ENCODE data around the gene FETUB.

Gene FETUB

GRCh38 chr3:186636536-186636935 lies 3.7 kb upstream of the FETUB start:
- DNase-seq = no peak

- no peak for DNase-seq
Observed at GRCh38 chr3:186637686-186638085, 2.5 kb upstream of the FETUB start.

GRCh38 chr3:186638259-186638658 lies 1.9 kb upstream of the FETUB start:
- no peak for DNase-seq

- DNase-seq = no peak
Observed at GRCh38 chr3:186640473-186640818, 247 bp downstream of the FETUB start.

- no peak for DNase-seq
Observed at GRCh38 chr3:186640929-186641328, 730 bp downstream of the FETUB start.

GRCh38 chr3:186642014-186642413 lies 1.8 kb downstream of the FETUB start:
- no peak for DNase-seq

- no peak for DNase-seq
Observed at GRCh38 chr3:186643493-186643892, 3.3 kb downstream of the FETUB start.

GRCh38 chr3:186644683-186645082 lies 4.5 kb downstream of the FETUB start:
- no peak for DNase-seq

GRCh38 chr3:186646106-186646505 lies 5.9 kb downstream of the FETUB start:
- DNase-seq = no peak

GRCh38 chr3:186646841-186647240 lies 6.6 kb downstream of the FETUB start:
- no peak for DNase-seq

- DNase-seq = no peak
Observed at GRCh38 chr3:186648851-186649250, 8.7 kb downstream of the FETUB start.

- DNase-seq = no peak
Observed at GRCh38 chr3:186651678-186652215, 11.5 kb downstream of the FETUB start.

GRCh38 chr3:186653080-186653707 lies 13.0 kb downstream of the FETUB start:
- no peak for DNase-seq

- DNase-seq = no peak
Observed at GRCh38 chr3:186653984-186654383, 13.8 kb downstream of the FETUB start.

GRCh38 chr3:186663361-186664118 lies 23.3 kb downstream of the FETUB start:
- no peak for DNase-seq

GRCh38 chr3:186664119-186664495 lies 23.9 kb downstream of the FETUB start:
- DNase-seq = no peak

- DNase-seq = no peak
Observed at GRCh38 chr3:186664506-186664905, 24.3 kb downstream of the FETUB start.

GRCh38 chr3:186665625-186666188 lies 25.5 kb downstream of the FETUB start, which contains the start of gene HRG:
Gene HRG, plus strand, starts transcription at chr3:186666014. Its CDS starts 18 bp downstream, at chr3:186666032.
- DNase-seq = no peak

GRCh38 chr3:186668426-186668825 lies 28.2 kb downstream of the FETUB start:
- no peak for DNase-seq

- no peak for DNase-seq
Observed at GRCh38 chr3:186669378-186670084, 29.3 kb downstream of the FETUB start.

GRCh38 chr3:186670155-186670554 lies 30.0 kb downstream of the FETUB start:
- no peak for DNase-seq

- DNase-seq = no peak
Observed at GRCh38 chr3:186671051-186671450, 30.9 kb downstream of the FETUB start.

- no peak for DNase-seq
Observed at GRCh38 chr3:186678604-186679003, 38.4 kb downstream of the FETUB start.

Measured in CD4-positive, alpha-beta T cell treated with Interleukin-17A for 4 hours (primary cell).